ENCODE results near the gene PPP6R2.

The PPP6R2 gene

DNA sequence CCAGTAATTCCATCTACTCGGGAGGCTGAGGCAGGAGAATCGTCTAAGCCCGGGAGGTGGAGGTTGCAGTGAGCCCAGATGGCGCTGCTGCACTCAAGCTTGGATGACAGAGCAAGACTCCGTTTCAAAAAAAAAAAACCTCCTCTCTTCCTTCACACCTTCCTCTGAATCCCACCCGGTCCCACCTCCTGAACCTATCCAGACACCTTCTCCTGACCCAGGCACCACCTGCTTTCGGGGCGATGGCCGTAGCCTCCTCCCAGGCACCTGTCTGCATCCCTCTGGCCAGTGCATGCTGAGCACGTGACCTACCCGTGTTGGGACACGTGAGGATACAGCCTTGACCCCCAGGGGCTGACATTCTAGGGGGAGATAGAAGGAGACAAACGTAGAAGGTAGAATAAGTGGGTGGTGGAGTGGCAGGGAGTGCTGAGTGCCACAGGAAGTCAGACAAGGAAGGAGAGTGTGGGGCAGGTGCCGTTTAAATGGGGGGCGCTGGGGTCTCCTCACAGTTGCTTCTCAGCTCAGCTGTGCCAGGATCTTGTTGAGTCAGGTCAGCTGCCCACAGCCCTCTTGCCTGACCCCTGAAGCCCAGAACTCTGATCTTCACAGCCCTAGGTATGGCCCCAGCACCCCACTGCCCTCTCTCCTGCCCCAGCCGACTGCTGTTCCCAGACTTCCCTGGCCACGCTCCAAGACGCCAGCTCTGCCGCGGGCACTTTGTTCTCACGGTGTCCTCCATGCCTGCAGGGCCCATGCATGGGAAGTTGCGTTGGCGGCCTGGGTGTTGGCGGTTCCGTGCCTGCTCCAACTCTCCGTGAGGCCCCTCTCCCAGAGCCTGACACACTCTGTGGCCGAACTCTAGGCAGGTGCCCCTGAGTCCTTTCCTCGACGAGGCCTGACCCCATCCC, 142.3 kb downstream of the PPP6R2 start:
- DNase-seq (ENCODE audit: low read depth), result no peak

DNA sequence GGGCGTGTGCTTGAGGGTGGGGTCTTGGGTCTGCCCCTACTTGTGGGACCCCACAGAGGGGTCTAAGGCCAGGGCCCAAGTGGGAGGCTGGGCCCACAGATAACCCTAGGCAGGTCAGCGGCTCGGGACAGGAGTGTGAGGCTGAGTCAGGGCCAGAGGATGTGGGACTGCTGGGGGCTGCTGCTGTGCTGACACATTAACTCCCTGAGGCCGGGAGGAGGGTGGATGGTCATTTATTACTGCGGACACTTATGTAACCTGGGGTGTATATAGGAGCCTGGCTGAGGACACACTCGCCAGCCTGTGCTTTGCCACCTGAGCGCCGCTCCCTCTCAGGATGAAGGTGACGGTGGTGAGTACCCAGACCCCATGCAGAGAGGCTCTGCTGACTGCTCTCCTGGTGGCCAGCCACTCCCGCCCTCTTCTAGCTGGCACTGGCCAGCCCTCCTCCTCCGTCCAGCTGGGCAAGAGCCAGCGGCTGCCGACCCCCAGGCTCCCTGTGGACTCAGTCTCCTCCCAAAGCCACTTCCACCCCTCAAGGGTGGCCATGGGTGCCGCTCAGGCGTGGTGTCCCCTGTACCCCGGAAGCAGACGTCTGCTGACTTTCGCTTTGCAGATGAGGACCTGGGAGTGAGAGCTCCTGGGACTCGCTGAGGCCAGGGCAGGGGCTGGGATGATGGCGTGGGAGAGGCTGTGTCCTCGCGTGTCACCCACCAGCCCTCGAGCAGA, 143.6 kb downstream of the PPP6R2 start, which contains the start of gene MIOX:
TSS of gene MIOX (plus strand) at position 299 of the 729 bp plus-strand sequence. CDS start at position 338, 39 bp downstream.
- no peak for DNase-seq (ENCODE audit: low read depth)

DNA sequence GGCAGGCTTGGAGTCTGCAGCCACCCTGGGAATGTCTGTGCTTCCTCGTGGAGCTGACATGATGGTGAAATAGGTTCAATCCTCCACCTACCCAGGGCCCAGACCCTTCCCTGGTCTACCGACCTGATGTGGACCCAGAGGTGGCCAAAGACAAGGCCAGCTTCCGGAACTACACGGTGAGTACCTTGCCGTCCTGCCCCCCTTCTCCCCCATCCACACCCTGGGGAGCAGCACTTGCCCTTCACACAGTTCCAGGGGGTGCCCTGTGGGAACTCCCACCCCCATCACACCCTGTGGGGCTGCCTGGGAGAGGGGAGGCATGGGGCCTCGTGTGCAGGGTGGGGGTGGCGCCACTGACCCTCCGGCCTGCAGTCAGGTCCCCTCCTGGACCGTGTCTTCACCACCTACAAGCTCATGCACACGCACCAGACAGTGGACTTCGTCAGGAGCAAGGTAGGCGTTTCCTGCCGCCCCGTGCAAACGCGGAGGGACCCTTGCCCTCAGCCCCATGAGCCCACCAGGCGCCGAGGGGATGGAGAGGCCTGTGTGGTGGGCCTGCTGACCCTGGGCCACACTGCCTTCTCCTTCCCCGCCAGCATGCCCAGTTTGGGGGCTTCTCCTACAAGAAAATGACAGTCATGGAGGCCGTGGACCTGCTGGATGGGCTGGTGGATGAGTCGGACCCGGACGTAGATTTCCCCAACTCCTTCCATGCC, 144.3 kb downstream of the PPP6R2 start:
- no peak for DNase-seq (ENCODE audit: low read depth)

DNA sequence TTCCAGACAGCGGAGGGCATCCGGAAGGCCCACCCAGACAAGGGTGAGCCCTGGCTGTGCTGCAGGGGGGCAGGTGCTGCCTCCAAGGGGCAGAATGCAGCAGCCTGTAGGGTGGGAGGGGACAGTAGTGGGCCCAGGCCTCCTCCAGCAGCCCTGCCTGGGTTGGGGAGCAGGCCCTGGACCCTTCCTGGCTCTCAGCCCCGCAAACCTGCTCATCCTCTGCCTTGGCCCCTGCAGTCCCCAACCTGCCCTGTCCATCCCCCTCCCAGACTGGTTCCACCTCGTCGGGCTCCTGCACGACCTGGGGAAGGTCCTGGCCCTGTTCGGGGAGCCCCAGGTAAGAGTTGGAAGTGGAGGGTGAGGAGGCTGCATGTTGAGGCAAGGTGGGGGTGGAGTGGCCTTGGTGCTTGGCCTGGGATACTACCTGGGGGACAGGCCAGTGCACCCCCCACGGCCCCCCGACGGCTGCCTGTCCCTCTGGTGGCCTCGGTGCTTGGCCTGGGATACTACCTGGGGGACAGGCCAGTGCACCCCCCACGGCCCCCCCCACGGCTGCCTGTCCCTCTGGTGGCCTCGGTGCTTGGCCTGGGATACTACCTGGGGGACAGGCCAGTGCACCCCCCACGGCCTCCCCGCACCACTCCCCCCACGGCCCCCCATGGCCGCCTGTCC, 145.0 kb downstream of the PPP6R2 start:
- no peak for DNase-seq (ENCODE audit: low read depth)

- no peak for DNase-seq (ENCODE audit: low read depth)
Measured at GRCh38 chr22:50488886-50489285, 145.8 kb downstream of the PPP6R2 start.

DNA sequence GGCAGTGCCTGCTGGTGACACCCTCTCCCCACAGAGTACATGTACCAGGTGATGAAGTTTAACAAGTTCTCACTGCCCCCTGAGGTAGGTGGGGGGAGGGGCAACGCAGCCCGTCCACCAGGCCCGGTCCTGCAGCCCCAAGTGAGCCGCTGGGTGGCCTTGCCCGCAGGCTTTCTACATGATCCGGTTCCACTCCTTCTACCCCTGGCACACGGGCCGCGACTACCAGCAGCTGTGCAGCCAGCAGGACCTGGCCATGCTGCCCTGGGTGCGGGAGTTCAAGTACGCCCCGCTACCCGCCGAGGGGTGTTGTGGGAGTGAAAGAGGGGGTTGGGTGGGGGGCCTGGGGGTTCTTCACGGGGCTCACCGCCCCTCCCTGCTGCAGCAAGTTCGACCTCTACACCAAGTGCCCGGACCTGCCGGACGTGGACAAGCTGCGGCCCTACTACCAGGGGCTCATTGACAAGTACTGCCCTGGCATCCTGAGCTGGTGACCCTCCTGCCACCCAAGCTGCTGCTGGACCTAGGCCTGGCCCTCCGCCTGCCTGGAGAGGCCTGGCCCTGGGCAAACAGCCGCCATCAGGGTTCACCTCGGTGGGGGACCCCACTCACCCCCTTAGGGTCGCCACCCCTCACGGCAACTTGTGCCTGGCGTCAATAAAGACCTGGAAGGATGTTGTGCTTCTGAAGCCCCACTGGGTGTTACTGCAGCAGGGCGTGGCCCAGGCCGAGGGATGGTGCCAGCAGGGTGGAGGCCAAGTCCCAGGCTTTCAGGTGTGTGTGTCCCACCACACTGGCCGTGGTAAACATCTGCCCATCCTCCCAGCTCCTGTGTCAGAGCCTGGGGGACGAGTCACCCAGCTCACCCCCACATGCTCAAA, 146.5 kb downstream of the PPP6R2 start:
- DNase-seq (ENCODE audit: low read depth), result no peak

DNA sequence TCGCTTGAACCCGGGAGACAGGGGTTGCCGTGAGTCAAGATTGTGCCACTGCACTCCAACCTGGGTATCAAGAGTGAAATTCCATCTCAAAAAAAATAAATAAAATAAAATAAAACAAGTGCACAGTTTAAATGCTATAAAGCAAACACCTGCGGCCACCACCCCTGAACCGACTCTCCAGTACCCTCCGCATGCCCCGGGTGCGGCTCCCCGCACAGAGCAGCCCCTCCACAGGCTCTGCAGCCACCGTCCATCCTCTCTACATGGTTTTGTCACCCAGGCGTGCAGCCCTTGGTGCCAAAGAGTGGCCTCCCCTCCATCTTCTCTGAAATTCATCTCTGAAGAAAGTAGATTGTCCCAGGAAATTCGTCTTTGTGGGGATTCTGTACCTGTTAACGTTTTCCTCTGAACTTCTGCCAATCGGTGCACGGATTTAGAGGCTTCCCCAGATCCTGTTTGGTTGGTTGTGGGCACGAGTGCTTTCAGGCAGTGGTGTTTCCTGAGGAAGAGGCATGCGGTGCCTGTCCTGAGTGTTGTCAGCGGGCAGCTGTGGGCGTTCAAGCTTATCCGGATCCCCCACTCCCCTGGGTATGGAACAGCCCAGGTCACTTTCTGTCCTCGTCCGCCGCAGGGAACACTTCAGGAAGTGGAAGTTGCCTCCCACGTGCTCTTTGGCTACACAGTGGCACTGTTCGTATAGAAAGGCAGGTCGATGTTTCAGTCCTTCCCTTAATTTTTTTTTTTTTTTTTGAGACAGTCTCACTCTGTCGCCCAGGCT, 147.6 kb downstream of the PPP6R2 start:
- DNase-seq (ENCODE audit: low read depth), result no peak
